Non-pigmented ciliary epithelial cell (primary cell): Measurements from ENCODE around the gene FHOD3.
"Not testable (repeated sequence)": the region's sequence is repeated elsewhere in the genome, so short reads cannot be mapped to it uniquely, and the experiment has no call there.

Experiments used
- DNase-seq: peaks from one replicate; pipeline ENCODE4 v3.0.0-alpha.2; 2010; ENCODE audit warnings: low read depth

Gene FHOD3

GRCh38 chr18:36798738-36799473, 501.4 kb downstream of the FHOD3 start:
- DNase-seq: no peak

GRCh38 chr18:36805105-36805504, 507.6 kb downstream of the FHOD3 start:
- DNase-seq: no peak

GRCh38 chr18:36808681-36809080, 511.2 kb downstream of the FHOD3 start:
- no peak for DNase-seq

GRCh38 chr18:36809590-36810381, 512.3 kb downstream of the FHOD3 start:
- no peak for DNase-seq

GRCh38 chr18:36811430-36811829, 513.9 kb downstream of the FHOD3 start:
- no peak for DNase-seq

GRCh38 chr18:36811955-36812354, 514.4 kb downstream of the FHOD3 start:
- DNase-seq: no peak

- no peak for DNase-seq
These were observed 515.2 kb downstream of the FHOD3 start for GRCh38 chr18:36812678-36813077.

GRCh38 chr18:36813101-36813775, 515.7 kb downstream of the FHOD3 start:
- DNase-seq: no peak

- no peak for DNase-seq
These were observed 516.3 kb downstream of the FHOD3 start for GRCh38 chr18:36813824-36814223.

- no peak for DNase-seq
These were observed 517.5 kb downstream of the FHOD3 start for GRCh38 chr18:36814994-36815393.

GRCh38 chr18:36816096-36816495, 518.6 kb downstream of the FHOD3 start:
- not testable (repeated sequence) for DNase-seq

GRCh38 chr18:36817039-36817438, 519.5 kb downstream of the FHOD3 start:
- DNase-seq: no peak

- DNase-seq: no peak
These were observed 521.1 kb downstream of the FHOD3 start for GRCh38 chr18:36818652-36819051.

- DNase-seq: no peak
These were observed 522.1 kb downstream of the FHOD3 start for GRCh38 chr18:36819621-36820020.

GRCh38 chr18:36821681-36822080, 524.2 kb downstream of the FHOD3 start:
- DNase-seq: no peak

GRCh38 chr18:36825526-36825925, 528.0 kb downstream of the FHOD3 start:
- DNase-seq: no peak

- no peak for DNase-seq
These were observed 529.0 kb downstream of the FHOD3 start for GRCh38 chr18:36826556-36826955.

GRCh38 chr18:36828157-36828629, 530.7 kb downstream of the FHOD3 start:
- no peak for DNase-seq

GRCh38 chr18:36828630-36829361, 531.3 kb downstream of the FHOD3 start, which contains the start of the genes KIAA1328 and TPGS2:
Gene KIAA1328 (plus strand): TSS chr18:36829127. CDS start chr18:36829139, 12 bp downstream.
Gene TPGS2 (minus strand): TSS chr18:36829002. CDS start chr18:36828767, 235 bp downstream.
- DNase-seq: no peak
